Gastrocnemius medialis (tissue), 4 donors: Measurements from ENCODE around the gene DNAJA4.

Experiments used
- POLR2A ChIP-seq, 2 donors: fragments of 450-650 bp; IDR thresholded peaks; one replicate each; pipeline ENCODE4 v1.6.1; 2017; ENCODE audit warnings: antibody characterized with exemption in 2 of 2, mild to moderate bottlenecking in 2 of 2, moderate library complexity in 2 of 2
- TF ChIP-seq, protein P1 (sequence below), 5 experiments: fragments of 450-650 bp in 3 of 5; fragments of 200-600 bp in 2 of 5; sonication (generic) in 2 of 5; IDR thresholded peaks in 4 of 5; conservative IDR thresholded peaks in 1 of 5; 1 replicate in 4 of 5; 2 replicates in 1 of 5; pipeline ENCODE4 v1.5.1; 2016 to 2019; ENCODE audit warnings: antibody characterized with exemption in 5 of 5, mild to moderate bottlenecking in 3 of 5, moderate library complexity in 3 of 5

DNA sequence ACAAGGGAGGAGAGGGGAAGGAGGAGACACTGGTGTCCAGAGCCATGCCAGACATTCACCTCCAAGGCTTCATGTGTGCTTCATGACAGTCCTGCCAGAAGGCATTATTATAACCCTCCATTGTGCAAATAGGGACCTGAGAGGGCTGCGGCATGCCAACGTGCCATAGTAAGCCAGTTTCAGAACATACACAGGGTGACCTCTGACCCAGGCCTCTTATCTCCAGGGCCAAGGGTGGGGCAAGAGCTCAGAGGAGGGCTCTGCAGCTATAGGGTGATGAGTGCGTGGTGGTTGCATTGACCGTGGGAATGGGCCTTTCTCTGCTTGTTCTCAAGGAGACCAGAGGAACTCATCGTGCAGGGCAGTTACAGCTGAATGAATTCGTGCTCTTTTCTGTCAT, 20.3 kb upstream of the DNAJA4 start:
- no peak for TF ChIP-seq POLR2A (IDR thresholded peaks at IDR 0.05)
- TF ChIP-seq, protein P1, sequence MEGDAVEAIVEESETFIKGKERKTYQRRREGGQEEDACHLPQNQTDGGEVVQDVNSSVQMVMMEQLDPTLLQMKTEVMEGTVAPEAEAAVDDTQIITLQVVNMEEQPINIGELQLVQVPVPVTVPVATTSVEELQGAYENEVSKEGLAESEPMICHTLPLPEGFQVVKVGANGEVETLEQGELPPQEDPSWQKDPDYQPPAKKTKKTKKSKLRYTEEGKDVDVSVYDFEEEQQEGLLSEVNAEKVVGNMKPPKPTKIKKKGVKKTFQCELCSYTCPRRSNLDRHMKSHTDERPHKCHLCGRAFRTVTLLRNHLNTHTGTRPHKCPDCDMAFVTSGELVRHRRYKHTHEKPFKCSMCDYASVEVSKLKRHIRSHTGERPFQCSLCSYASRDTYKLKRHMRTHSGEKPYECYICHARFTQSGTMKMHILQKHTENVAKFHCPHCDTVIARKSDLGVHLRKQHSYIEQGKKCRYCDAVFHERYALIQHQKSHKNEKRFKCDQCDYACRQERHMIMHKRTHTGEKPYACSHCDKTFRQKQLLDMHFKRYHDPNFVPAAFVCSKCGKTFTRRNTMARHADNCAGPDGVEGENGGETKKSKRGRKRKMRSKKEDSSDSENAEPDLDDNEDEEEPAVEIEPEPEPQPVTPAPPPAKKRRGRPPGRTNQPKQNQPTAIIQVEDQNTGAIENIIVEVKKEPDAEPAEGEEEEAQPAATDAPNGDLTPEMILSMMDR (IDR thresholded peaks at IDR 0.05 in 4 of 5, conservative IDR thresholded peaks at IDR 0.05 in 1 of 5) = no peak
